GM19240 (cell line): Measurements from ENCODE around the gene DNAJC4.

Experiments used
- DNase-seq: peaks from one replicate; pipeline ENCODE4 v3.0.0; 2011; ENCODE audit warnings: low spot score; ENCODE audit not compliant: insufficient read length

Gene DNAJC4

DNA sequence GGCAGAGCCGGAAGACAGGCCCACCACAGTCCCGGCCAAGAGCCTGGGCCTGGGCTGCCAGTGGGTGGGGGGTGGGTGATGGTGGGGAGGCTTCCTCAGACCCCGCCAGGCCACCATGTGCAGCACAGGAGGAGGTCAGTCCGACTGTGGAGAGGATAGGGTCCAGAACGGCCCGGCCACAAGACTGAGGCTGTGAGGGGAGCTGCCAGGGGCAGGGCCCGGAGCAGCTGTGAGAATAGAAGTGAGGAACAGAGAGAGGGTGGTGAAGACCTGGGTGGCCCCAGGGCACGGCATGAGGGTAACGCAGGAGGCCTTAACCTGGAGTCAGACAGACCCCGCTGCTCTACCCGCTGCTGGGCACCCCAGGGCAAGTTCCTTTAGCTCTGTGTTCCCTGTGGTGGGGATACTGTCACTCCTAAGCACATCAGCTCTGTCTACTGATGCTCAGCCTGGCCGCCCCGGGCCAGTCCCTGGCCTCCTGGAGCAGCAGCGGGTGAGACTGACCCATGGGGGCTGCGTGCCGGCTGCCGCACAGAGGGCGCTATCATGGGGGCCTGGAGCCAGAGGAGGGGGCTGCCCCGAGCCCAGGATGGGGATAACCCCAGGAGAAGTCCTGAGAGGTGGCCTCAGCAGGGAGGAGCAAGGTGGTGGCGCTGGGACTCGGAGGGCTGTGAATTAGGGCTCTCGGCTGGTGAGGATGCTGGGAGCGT, 22.1 kb upstream of the DNAJC4 start:
- DNase-seq = no peak

DNA sequence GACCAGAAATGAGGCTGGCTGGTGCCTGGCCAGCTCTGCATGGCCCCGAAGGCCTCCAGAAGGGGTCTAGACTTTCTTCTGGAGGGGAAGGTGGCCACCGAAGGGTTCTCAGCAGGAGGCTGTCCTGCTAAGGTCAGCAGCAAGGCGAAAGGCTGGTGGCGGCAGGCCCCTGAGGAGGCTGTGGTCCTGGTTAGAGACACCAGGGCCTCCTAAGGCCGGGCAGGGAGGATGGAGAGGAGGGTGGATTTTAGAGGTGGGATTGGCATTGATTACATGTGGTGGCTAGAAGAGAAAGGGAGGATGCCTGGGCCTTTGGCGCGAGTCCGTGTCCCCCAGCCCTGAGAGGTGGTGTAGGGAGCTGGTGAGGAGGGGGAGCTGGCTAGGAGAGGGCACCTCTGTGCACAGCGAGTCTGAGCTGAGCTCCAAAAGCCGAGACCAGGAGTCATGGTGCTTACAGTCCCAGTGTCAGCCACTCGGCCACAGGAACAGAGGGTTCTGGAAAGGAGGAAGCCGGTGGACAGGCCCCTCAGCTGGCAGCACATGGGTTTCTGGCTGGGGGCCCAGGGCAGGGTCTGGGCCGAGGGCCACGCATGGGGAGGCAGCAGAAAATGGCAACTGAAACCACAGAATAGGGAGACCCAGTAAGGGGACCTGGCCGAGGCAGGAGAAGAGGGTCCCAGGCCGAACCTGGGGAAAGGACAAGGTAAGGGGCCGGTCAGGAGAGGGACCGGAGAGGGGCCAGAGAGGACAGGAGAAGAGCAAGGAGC, 21.4 kb upstream of the DNAJC4 start:
- DNase-seq = no peak

- no peak for DNase-seq
Measured at GRCh38 chr11:64209563-64209843, 20.8 kb upstream of the DNAJC4 start.

DNA sequence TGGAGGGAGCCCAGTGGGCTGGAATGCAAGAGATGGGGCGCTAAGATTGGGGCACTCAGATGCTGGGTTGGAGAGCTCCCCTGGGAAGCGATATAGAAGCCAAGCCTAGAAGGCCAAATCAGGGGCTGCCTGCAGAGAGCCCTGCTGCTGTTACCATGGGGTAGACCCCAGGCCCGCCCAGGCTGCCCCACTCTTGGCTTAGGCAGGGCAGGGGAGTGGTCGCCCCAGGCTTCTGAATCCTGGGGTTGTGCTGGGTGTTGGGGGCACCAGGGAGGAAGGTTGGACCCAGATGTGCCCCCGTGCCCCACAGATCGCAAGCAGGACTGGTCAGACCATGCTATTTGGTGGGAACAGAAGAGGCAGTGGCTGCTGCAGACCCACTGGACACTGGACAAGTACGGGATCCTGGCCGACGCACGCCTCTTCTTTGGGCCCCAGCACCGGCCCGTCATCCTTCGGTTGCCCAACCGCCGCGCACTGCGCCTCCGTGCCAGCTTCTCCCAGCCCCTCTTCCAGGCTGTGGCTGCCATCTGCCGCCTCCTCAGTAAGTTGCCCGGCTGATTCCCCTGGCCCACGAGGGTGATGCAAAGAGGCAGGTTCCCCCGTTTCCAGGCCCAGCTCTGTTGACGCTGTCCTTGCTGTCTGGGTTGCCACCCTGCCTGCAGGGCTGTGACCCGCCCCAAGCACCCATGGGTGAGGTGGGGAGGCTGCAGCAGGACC, 19.9 kb upstream of the DNAJC4 start:
- no peak for DNase-seq

DNA sequence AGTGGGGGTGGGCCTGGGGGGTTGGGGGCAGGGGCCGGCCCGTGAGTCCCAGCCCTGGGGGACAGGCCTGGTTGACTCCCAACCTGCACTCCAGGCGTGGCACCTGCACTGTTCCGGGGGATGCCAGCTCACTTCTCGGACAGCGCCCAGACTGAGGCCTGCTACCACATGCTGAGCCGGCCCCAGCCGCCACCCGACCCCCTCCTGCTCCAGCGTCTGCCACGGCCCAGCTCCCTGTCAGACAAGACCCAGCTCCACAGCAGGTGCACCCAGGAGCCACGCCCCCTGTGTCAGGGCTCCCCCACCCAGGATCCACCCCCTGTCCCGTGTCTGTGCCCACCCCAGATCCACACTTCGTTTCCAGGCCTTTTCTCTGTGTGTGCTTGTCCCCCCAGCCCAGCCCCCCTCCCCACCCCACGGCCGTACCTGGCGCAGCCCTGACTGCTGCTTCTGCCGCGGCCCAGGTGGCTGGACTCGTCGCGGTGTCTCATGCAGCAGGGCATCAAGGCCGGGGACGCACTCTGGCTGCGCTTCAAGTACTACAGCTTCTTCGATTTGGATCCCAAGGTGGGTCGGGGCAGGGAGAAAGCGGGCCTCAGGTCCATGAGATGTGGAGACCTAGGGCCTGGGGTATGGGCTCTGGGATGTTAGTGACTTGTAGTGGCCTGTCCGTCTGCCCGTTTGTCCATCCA, 19.0 kb upstream of the DNAJC4 start:
- DNase-seq = no peak

GRCh38 chr11:64216879-64217278, 13.5 kb upstream of the DNAJC4 start:
- DNase-seq = no peak

DNA sequence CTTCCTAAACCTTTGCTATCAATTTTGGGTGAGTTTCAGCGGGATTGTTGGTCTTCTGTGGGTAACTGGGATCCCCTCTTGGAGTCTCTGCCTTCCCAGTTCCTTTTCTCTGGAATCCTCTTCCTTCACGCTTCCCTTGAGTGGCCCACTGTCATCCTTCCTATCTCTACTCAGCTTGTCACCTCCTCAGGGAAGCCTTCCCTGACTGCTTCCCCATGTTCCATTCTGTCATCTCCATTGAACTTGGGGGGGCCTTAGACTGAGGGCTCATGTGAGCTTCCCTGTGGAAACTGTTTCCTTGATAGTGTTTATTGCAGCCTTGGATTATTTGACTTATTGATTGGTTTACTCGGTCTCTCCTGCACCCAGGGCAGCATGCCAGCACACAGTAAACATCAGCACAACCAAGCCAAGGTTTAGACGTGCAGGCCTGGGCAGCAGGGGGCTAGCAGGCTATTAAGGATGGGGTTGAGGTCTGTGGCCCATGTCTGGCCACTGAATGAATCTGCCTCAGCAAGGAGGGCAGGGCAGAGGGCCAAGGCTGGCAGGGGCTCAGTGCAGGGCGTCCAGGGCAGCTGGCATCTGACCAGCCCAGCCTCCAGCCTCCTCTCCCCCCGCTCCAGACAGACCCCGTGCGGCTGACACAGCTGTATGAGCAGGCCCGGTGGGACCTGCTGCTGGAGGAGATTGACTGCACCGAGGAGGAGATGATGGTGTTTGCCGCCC, 11.6 kb upstream of the DNAJC4 start:
- no peak for DNase-seq

DNA sequence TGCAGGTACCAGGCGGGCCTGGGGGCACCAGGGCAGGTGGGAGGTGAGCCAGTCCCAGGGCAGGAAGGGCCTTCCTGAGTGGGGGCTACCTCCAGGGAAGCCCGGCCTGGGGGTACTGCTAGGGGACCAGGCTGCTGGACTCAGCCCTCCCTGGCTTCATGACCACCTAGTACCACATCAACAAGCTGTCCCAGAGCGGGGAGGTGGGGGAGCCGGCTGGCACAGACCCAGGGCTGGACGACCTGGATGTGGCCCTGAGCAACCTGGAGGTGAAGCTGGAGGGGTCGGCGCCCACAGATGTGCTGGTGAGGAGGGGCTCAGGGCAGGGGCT, 11.0 kb upstream of the DNAJC4 start:
- no peak for DNase-seq

GRCh38 chr11:64219755-64220154, 10.6 kb upstream of the DNAJC4 start:
- no peak for DNase-seq

DNA sequence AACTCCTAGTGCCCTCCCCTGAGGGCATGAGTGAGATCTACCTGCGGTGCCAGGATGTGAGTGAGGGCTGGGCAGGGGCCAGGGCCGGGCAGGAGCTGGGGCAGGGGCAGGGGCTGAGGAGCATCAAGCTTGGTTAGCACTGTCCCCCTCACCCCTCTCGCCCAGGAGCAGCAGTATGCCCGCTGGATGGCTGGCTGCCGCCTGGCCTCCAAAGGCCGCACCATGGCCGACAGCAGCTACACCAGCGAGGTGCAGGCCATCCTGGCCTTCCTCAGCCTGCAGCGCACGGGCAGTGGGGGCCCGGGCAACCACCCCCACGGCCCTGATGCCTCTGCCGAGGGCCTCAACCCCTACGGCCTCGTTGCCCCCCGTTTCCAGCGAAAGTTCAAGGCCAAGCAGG, 10.1 kb upstream of the DNAJC4 start:
- no peak for DNase-seq

- no peak for DNase-seq
Measured at GRCh38 chr11:64220798-64221197, 9.6 kb upstream of the DNAJC4 start.

- no peak for DNase-seq
Measured at GRCh38 chr11:64222651-64223000, 7.7 kb upstream of the DNAJC4 start.

DNA sequence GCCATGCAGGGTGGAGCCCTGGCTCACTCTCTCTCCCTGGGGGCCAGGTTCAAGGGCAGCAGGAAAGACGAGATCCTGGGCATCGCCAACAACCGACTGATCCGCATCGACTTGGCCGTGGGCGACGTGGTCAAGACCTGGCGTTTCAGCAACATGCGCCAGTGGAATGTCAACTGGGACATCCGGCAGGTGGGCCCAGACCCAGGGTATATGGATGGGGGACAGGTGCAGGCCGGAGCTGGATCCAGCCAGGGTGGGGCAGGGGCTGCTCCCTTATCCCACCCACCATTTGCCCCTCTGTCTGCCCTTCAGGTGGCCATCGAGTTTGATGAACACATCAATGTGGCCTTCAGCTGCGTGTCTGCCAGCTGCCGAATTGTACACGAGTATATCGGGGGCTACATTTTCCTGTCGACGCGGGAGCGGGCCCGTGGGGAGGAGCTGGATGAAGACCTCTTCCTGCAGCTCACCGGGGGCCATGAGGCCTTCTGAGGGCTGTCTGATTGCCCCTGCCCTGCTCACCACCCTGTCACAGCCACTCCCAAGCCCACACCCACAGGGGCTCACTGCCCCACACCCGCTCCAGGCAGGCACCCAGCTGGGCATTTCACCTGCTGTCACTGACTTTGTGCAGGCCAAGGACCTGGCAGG, 7.2 kb upstream of the DNAJC4 start:
- no peak for DNase-seq

DNA sequence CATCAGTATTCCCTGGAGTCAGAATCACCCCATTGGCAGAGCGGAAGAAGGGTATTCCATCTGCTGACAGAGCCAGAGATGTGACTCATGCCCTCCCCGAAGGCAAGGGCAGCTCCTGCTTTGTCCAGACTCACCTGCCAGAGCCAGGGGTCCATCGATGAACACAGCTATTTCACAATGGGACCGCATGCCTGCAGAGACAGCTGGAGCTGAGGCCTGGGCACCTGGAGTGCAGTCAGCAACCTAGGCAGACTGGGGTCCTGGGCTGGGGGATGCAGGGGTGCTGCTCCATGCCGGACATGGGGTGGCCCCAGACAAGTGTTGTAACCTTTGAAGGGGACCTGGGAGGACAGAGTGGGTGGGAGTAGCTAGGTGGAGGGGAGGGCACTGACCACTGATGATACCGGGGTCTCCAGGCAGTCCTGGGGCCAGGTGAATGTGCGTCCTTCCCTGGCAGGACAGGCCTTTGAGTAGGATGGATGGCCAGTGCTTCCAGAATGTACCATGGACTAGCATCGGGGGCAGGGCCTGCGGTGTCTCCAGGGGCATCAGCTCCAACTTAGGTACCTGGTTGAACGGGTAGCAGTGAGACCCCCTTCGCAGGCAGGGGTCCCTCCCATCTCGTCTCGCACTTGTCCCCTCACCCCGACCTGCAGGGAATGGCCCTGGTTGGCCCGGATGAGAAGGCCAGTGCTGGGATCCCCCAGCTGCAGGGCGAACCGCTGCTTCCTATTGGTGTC, 6.0 kb upstream of the DNAJC4 start:
- no peak for DNase-seq

GRCh38 chr11:64224891-64225607, 5.3 kb upstream of the DNAJC4 start:
- DNase-seq = no peak

DNA sequence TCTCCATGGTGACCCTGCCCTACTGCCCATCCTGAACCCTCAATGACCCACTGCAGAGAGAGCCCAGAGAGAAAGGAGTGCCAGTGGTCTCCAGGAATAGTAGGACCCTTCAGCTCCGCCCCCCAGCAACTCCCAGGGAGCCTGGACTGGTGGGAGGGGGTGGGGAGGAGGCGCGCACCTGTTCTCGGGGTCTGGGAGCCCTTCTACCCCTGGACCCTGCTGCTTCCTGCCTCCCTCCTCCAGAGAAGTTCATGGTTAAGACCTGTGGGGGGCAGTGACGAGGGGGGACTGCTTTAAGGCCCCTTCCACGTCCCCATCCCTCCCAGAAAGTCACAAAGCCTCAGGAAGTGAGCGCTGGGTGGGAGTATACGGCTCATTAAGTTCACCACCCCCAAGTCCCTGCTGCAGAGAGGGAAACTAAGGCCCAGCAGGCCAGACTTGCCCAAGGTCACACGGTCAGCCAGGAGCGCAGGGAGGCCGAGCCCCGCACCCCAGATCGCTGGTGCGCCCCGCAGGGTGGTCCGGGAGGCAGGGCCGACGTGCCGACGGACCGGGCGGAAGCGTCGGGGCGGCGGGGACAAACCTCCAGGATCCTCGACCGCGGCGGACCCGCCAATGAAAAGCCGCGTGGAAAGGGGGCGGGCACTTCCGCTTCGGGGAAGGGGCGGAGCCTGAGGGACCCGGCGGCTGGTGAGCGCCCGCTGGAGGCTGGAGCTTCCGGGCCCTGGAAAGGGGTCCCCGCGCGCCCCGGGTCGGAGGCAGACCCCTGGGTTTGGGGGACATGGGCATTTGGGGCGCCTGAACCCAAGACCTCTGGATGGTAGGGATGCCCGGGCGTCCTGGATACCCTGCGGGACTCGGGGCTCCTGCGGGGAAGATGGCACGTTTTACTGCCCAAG, 4.5 kb upstream of the DNAJC4 start, which contains the start of the genes NUDT22 and TRPT1:
Gene NUDT22, plus strand, starts transcription at position 667 of the 899 bp plus-strand sequence. CDS start 379 bp downstream, outside the sequence.
Gene TRPT1, minus strand, starts transcription at position 579 of the 899 bp plus-strand sequence. Its CDS starts 326 bp downstream, at position 253.
- DNase-seq = peak; percentile 94

DNA sequence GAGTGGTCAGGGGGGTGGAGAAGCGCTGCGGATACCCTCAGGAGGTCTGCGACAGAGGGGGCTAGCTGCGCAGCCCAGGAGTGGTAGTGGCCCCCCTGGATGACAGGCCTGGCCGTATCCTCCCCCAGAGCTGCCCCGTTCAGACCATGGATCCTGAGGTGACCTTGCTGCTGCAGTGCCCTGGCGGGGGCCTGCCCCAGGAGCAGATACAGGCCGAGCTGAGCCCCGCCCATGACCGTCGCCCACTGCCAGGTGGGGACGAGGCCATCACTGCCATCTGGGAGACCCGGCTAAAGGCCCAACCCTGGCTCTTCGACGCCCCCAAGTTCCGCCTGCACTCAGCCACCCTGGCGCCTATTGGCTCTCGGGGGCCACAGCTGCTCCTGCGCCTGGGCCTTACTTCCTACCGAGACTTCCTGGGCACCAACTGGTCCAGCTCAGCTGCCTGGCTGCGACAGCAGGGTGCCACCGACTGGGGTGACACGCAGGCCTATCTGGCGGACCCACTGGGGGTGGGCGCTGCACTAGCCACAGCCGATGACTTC, 3.8 kb upstream of the DNAJC4 start:
- DNase-seq = no peak

- no peak for DNase-seq
Measured at GRCh38 chr11:64227405-64227956, 2.9 kb upstream of the DNAJC4 start.
